Transverse colon (tissue), 4 donors: ENCODE measurements around the gene TNFSF8. TPM values are rescaled to one million over a fixed set of nuclear protein-coding genes. Genes with fewer than 3 reads are reported as not detected.

Source experiments
- DNase-seq: peaks from one replicate; pipeline ENCODE4 v3.0.0-alpha.2; 2019
- H3K27ac ChIP-seq, 4 donors: fragments of 200-600 bp; sonication (generic); 2 replicates each; pipeline ENCODE4 v1.5.1; 2016 to 2018; ENCODE audit warnings: inconsistent platforms in 4 of 4
- H3K27me3 ChIP-seq: fragments of 200-600 bp; sonication (generic); 2 replicates; pipeline ENCODE4 v1.5.1; 2017; ENCODE audit warnings: inconsistent platforms
- H3K36me3 ChIP-seq, 4 donors: fragments of 200-600 bp; sonication (generic); 2 replicates each; pipeline ENCODE4 v1.5.1; 2017 to 2019; ENCODE audit warnings: inconsistent platforms in 4 of 4
- H3K4me1 ChIP-seq, 4 donors: fragments of 200-600 bp; sonication (generic); 2 replicates each; pipeline ENCODE4 v1.5.1; 2017 to 2020; ENCODE audit warnings: inconsistent platforms in 4 of 4
- H3K4me3 ChIP-seq, 4 donors: fragments of 200-600 bp; sonication (generic); 1 replicate in 1 of 4; 2 replicates in 3 of 4; pipeline versions ENCODE4 v1.5.1 to v1.6.1; 2017 to 2019; ENCODE audit warnings: inconsistent platforms in 4 of 4
- H3K9me3 ChIP-seq, 2 donors: fragments of 200-600 bp; sonication (generic); 2 replicates each; pipeline ENCODE4 v1.5.1; 2017 to 2019; ENCODE audit warnings: inconsistent platforms in 2 of 2
- EP300 ChIP-seq: sonication (generic); formaldehyde crosslinking; IDR thresholded peaks from one replicate; pipeline ENCODE4 v1.6.1; 2017; ENCODE audit warnings: antibody characterized with exemption, low read depth
- POLR2A ChIP-seq: fragments of 450-650 bp; IDR thresholded peaks from one replicate; pipeline ENCODE4 v1.6.1; 2016; ENCODE audit warnings: antibody characterized with exemption, mild to moderate bottlenecking, moderate library complexity
- POLR2AphosphoS5 ChIP-seq, 3 donors: sonication (generic); formaldehyde crosslinking; IDR thresholded peaks; one replicate each; pipeline ENCODE4 v1.6.1; 2016; ENCODE audit warnings: antibody characterized with exemption in 3 of 3
- WGBS, 2 donors: methylation state at CpG; one replicate each; pipeline ENCODE4 v1.1.5; 2018; ENCODE audit warnings: low coverage in 1 of 2; 5-methylcytosine and 5-hydroxymethylcytosine counted together
- in situ Hi-C, 4 donors: fragments of 200-750 bp; cut with MboI; loops; one replicate each; pipeline versions ENCODE4 v1.15.0 to v1.15.1; 2017; ENCODE audit warnings: low sequenced_read_pairs in 3 of 4, low pct_ligation_motif_present in 1 of 4, low pct_unique_long_range_greater_than_20kb in 1 of 4
- intact Hi-C: fragments of 100-400 bp; cut with DNase I; formaldehyde crosslinking; loops from one replicate; pipeline ENCODE4 v1.15.1; 2023; ENCODE audit warnings: low total_unique reads
- total RNA-seq, 4 donors: library from RNA; depleted of rRNA; stranded (reverse); fragments of >200 nt; gene quantifications; one replicate each; pipeline ENCODE4 v1.1.0, GENCODE V29; 2016
- TF ChIP-seq, protein P1 (sequence below), 5 experiments: fragments of 200-600 bp in 3 of 5; fragments of 450-650 bp in 2 of 5; sonication (generic) in 3 of 5; IDR thresholded peaks; 1 replicate in 2 of 5; 2 replicates in 3 of 5; pipeline ENCODE4 v1.5.1; 2016 to 2017; ENCODE audit warnings: antibody characterized with exemption in 5 of 5, inconsistent platforms in 3 of 5, mild to moderate bottlenecking in 2 of 5, moderate library complexity in 1 of 5

The TNFSF8 gene
- total RNA-seq, 4 donors from 2014 or later = 1.2 to 5.2 TPM; not detected in 2

GRCh38 chr9:114908104-114908622 is 22.2 kb downstream of the TNFSF8 start:
- DNase-seq = no peak
- no peaks in the 10 kb centered on the region for H3K27me3 ChIP-seq
- intact Hi-C loops = no loop called here
- no peaks in the 10 kb centered on the region for H3K36me3 ChIP-seq
- peaks cover 0 to 29% (median 9%) of the 10 kb centered on the region in 4 donors for H3K4me1 ChIP-seq
- H3K9me3 ChIP-seq = no peaks in the 10 kb centered on the region
- TF ChIP-seq POLR2A (no peak), POLR2AphosphoS5 (IDR thresholded peaks at IDR 0.05) (no peak), EP300 (no peak)
- TF ChIP-seq, protein P1, sequence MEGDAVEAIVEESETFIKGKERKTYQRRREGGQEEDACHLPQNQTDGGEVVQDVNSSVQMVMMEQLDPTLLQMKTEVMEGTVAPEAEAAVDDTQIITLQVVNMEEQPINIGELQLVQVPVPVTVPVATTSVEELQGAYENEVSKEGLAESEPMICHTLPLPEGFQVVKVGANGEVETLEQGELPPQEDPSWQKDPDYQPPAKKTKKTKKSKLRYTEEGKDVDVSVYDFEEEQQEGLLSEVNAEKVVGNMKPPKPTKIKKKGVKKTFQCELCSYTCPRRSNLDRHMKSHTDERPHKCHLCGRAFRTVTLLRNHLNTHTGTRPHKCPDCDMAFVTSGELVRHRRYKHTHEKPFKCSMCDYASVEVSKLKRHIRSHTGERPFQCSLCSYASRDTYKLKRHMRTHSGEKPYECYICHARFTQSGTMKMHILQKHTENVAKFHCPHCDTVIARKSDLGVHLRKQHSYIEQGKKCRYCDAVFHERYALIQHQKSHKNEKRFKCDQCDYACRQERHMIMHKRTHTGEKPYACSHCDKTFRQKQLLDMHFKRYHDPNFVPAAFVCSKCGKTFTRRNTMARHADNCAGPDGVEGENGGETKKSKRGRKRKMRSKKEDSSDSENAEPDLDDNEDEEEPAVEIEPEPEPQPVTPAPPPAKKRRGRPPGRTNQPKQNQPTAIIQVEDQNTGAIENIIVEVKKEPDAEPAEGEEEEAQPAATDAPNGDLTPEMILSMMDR (IDR thresholded peaks at IDR 0.05) = no peak
- 36 to 37% methylated on average over 3 of the region's 3 CpGs for WGBS, 2 donors
- no peak overlapping the region for H3K4me3 ChIP-seq
- in situ Hi-C loops = loop anchor here in 3 of 4 donors (5.0 to 10.0 kb wide), 3 partner anchors 104 to 173 kb away; no protein-coding TSS in a partner anchor
- peak overlapping the region in 2 of 4 donors; percentile 7 to 40 for H3K27ac ChIP-seq

GRCh38 chr9:114906922-114907571 is 23.3 kb downstream of the TNFSF8 start:
- peaks cover 0 to 29% (median 9%) of the 10 kb centered on the region in 4 donors for H3K4me1 ChIP-seq
- no peaks in the 10 kb centered on the region for H3K36me3 ChIP-seq
- no peak for DNase-seq
- WGBS, 2 donors = 48% methylated on average over 7 of the region's 7 CpGs; no CpG with 5 or more reads in 1 of the 2 donors
- H3K4me3 ChIP-seq = no peak overlapping the region
- TF ChIP-seq, protein P1 (IDR thresholded peaks at IDR 0.05) = peak; percentile 29 to 61 (median 41)
- TF ChIP-seq EP300 = no peak
- intact Hi-C loops = no loop called here
- H3K9me3 ChIP-seq = no peaks in the 10 kb centered on the region
- H3K27me3 ChIP-seq = no peaks in the 10 kb centered on the region
- H3K27ac ChIP-seq = peak overlapping the region in 1 of 4 donors; percentile 40
- in situ Hi-C loops = loop anchor here in 3 of 4 donors (5.0 to 10.0 kb wide), 3 partner anchors 105 to 172 kb away; no protein-coding TSS in a partner anchor

DNA sequence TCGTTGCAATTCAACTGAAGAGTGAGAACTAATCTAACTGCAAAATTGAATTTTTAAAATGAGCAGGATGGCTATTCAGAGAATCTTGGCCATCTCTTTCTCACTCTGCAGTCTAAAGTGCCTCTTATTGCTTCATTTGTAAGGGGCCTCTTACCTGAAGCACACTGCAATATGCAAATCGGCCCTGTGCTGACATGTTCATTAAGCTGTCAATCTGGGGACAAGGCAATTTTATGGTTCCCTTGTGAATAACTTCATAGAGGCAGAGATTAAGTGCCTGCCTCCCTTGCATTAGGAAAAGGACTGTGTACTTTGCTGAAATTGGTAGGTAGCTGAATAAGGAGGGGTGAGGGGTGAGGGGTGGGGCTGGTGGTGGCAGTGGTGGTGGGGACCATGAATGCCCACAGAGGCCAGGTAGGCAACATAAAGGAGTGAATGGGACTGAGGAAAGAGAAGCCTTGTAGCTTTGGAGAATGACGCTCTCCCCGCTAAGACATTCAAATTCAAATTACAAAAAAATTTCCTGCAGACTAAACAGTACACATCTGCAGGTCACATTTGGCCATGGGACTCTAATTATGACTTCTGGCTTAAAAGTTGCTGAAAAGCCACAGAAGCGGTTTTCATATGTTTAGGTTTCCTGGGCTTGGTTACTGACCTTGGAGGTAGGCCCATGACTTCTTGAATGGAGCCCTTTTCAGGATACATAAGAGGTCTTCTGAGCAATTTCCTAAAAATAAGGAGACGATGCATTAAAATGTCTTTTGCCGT is 25.0 kb downstream of the TNFSF8 start:
- no peak overlapping the region for H3K4me3 ChIP-seq
- peaks cover 0 to 26% (median 7%) of the 10 kb centered on the region in 4 donors for H3K4me1 ChIP-seq
- no peak overlapping the region for H3K27ac ChIP-seq
- no peaks in the 10 kb centered on the region for H3K27me3 ChIP-seq
- in situ Hi-C loops (loop anchor here in 3 of 4 donors (5.0 to 10.0 kb wide), 3 partner anchors 107 to 171 kb away; no protein-coding TSS in a partner anchor), intact Hi-C loops (no loop called here)
- TF ChIP-seq EP300 = no peak
- TF ChIP-seq POLR2A = no peak
- TF ChIP-seq POLR2AphosphoS5 (IDR thresholded peaks at IDR 0.05) = no peak
- TF ChIP-seq, protein P1 (IDR thresholded peaks at IDR 0.05) = no peak
- no peaks in the 10 kb centered on the region for H3K9me3 ChIP-seq
- WGBS, 2 donors = 84 to 88% methylated on average over 7 of the region's 7 CpGs
- H3K36me3 ChIP-seq = no peaks in the 10 kb centered on the region
- DNase-seq = no peak
